Measurements from ENCODE around the gene FCHSD2.

GRCh38 chr11:73003088-73003487 is 139.0 kb downstream of the FCHSD2 start:
- TF ChIP-seq, protein P1, sequence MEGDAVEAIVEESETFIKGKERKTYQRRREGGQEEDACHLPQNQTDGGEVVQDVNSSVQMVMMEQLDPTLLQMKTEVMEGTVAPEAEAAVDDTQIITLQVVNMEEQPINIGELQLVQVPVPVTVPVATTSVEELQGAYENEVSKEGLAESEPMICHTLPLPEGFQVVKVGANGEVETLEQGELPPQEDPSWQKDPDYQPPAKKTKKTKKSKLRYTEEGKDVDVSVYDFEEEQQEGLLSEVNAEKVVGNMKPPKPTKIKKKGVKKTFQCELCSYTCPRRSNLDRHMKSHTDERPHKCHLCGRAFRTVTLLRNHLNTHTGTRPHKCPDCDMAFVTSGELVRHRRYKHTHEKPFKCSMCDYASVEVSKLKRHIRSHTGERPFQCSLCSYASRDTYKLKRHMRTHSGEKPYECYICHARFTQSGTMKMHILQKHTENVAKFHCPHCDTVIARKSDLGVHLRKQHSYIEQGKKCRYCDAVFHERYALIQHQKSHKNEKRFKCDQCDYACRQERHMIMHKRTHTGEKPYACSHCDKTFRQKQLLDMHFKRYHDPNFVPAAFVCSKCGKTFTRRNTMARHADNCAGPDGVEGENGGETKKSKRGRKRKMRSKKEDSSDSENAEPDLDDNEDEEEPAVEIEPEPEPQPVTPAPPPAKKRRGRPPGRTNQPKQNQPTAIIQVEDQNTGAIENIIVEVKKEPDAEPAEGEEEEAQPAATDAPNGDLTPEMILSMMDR (IDR thresholded peaks at IDR 0.05; ENCODE audit: control extremely low read depth in 1 of 3, insufficient read depth in 1 of 3, low read depth in 1 of 3, low read length in 3 of 3), result no peak
- TF ChIP-seq EZH2 (IDR thresholded peaks at IDR 0.05; ENCODE audit: low read depth, low read length, severe bottlenecking) (no peak), RNF2 (IDR thresholded peaks at IDR 0.05; ENCODE audit: borderline replicate concordance, low read depth, low read length, missing control alignments, poor library complexity, severe bottlenecking) (no peak)
